MCF 10A (cell line): Measurements from ENCODE around the gene ARRB1. TPM values are rescaled to one million over a fixed set of nuclear protein-coding genes. Genes with fewer than 3 reads are reported as not detected.

Experiments
- BruUV-seq: library from RNA; stranded (reverse); fragments of 400-500 nt; replicated peaks from 2 replicates; lab custom pipeline; 2021; lab: Mats Ljungman, UMichigan
- CTCF ChIA-PET: fragments of 300-600 bp; sonication (Branson Sonifier 250); formaldehyde crosslinking; extraction: SDS; loops from one replicate; lab custom pipeline; 2021; ENCODE audit warnings: antibody characterized with exemption, inconsistent platforms; lab: Yijun Ruan, JAX
- POLR2A ChIA-PET: fragments of 300-600, 350-650 bp; sonication (Branson Sonifier 250); formaldehyde crosslinking; extraction: SDS; loops from one replicate; lab custom pipeline; 2020; ENCODE audit warnings: antibody characterized with exemption, inconsistent platforms; lab: Yijun Ruan, JAX
- DNase-seq: peaks from one replicate; pipeline ENCODE4 v3.0.0-alpha.2; 2018; ENCODE audit not compliant: unreplicated experiment
- H3K27ac Mint-ChIP-seq: one replicate; pipeline ENCODE4 v1.8.0; 2022; ENCODE audit warnings: mild to moderate bottlenecking, low read depth, mixed read lengths; ENCODE audit not compliant: unreplicated experiment
- H3K27me3 Mint-ChIP-seq: one replicate; pipeline ENCODE4 v1.8.0; 2022; ENCODE audit warnings: mixed read lengths; ENCODE audit not compliant: insufficient read depth, unreplicated experiment
- H3K36me3 Mint-ChIP-seq: one replicate; pipeline ENCODE4 v1.8.0; 2022; ENCODE audit warnings: mild to moderate bottlenecking, moderate library complexity, mixed read lengths; ENCODE audit not compliant: insufficient read depth, unreplicated experiment
- H3K4me1 Mint-ChIP-seq: one replicate; pipeline ENCODE4 v1.8.0; 2022; ENCODE audit warnings: mixed read lengths; ENCODE audit not compliant: insufficient read depth, unreplicated experiment
- H3K4me3 Mint-ChIP-seq: one replicate; pipeline ENCODE4 v1.8.0; 2022; ENCODE audit warnings: mild to moderate bottlenecking, moderate library complexity, mixed read lengths; ENCODE audit not compliant: unreplicated experiment
- H3K9me3 Mint-ChIP-seq: one replicate; pipeline ENCODE4 v1.8.0; 2022; ENCODE audit warnings: mixed read lengths; ENCODE audit not compliant: unreplicated experiment
- CTCF ChIP-seq: fragments of 200-600 bp; IDR thresholded peaks from one replicate; pipeline ENCODE4 v1.8.0; 2022; ENCODE audit warnings: antibody characterized with exemption, mild to moderate bottlenecking; ENCODE audit not compliant: unreplicated experiment
- intact Hi-C: fragments of 100-400 bp; cut with micrococcal nuclease; formaldehyde crosslinking; loops from 2 replicates; pipeline ENCODE4 v1.14.1; 2022
- total RNA-seq: library from RNA; stranded (reverse); gene quantifications from 2 replicates; pipeline ENCODE4 v1.2.3, GENCODE V29; 2022

Gene ARRB1
- total RNA-seq, 1 experiment from 2014 or later = 0.98 TPM

- no peak for DNase-seq
- Mint-ChIP-seq H3K4me3 (no peak overlapping the region), H3K27me3 (no peaks in the 10 kb centered on the region), H3K27ac (no peak overlapping the region), H3K36me3 (no peaks in the 10 kb centered on the region), H3K9me3 (no peaks in the 10 kb centered on the region), H3K4me1 (no peaks in the 10 kb centered on the region)
- ChIA-PET CTCF (interaction anchor here (0.6 to 21.4 kb wide), 3 partner anchors 100 to 255 kb away, joined by 3 to 453 read pairs (median 5); no protein-coding TSS in a partner anchor), POLR2A (no interaction called here)
- intact Hi-C loops = no loop called here
- no peak for TF ChIP-seq CTCF
- no TSS peak for BruUV-seq
Measured at GRCh38 chr11:75285776-75286360, 65.6 kb downstream of the ARRB1 start.

- no TSS peak for BruUV-seq
- intact Hi-C loops = no loop called here
- DNase-seq = no peak
- Mint-ChIP-seq H3K27me3 (no peaks in the 10 kb centered on the region), H3K27ac (no peak overlapping the region), H3K4me3 (no peak overlapping the region), H3K36me3 (no peaks in the 10 kb centered on the region), H3K4me1 (no peaks in the 10 kb centered on the region), H3K9me3 (no peaks in the 10 kb centered on the region)
- POLR2A ChIA-PET = interaction anchor here (1.1 kb wide), 1 partner anchor 9 kb away, joined by 3 read pairs; no protein-coding TSS in a partner anchor
- no peak for TF ChIP-seq CTCF
- CTCF ChIA-PET = interaction anchor here (5.3 to 21.4 kb wide), 2 partner anchors 12 to 102 kb away, joined by 46 to 453 read pairs; no protein-coding TSS in a partner anchor
Measured at GRCh38 chr11:75283391-75283931, 68.0 kb downstream of the ARRB1 start.

GRCh38 chr11:75281469-75282095 lies 69.9 kb downstream of the ARRB1 start:
- intact Hi-C loops = loop anchor here (2.0 kb wide), 1 partner anchor 251 kb away; no protein-coding TSS in a partner anchor
- DNase-seq = no peak
- POLR2A ChIA-PET = no interaction called here
- TF ChIP-seq CTCF = no peak
- Mint-ChIP-seq H3K4me1 (no peaks in the 10 kb centered on the region), H3K36me3 (no peaks in the 10 kb centered on the region), H3K4me3 (no peak overlapping the region), H3K27ac (no peak overlapping the region), H3K27me3 (no peaks in the 10 kb centered on the region), H3K9me3 (no peaks in the 10 kb centered on the region)
- no TSS peak for BruUV-seq
- CTCF ChIA-PET = interaction anchor here (0.6 to 21.4 kb wide), 12 partner anchors 9 to 155 kb away, joined by 3 to 453 read pairs (median 8); no protein-coding TSS in a partner anchor
